Right lobe of liver (tissue), 6 donors: ENCODE data around the gene PROC. TPM values are rescaled to one million over a fixed set of nuclear protein-coding genes. Genes with fewer than 3 reads are reported as not detected.

Experiments
- ATAC-seq, 4 donors: fragments of 200-7000 bp; cut with Tn5 transposase; one replicate each; pipeline ENCODE4 v1.9.1; 2020; ENCODE audit warnings: mild to moderate bottlenecking in 4 of 4, moderate library complexity in 4 of 4
- DNase-seq, 3 donors: peaks; one replicate each; pipeline ENCODE4 v3.0.0-alpha.2; 2020
- H3K27ac ChIP-seq, 3 donors: fragments of 200-600 bp; one replicate each; pipeline ENCODE4 v1.8.0; 2022
- H3K27me3 ChIP-seq, 2 donors: fragments of 200-600 bp; one replicate each; pipeline ENCODE4 v1.8.0; 2022
- H3K36me3 ChIP-seq, 4 donors: fragments of 200-600 bp; sonication (generic) in 1 of 4; one replicate each; pipeline versions ENCODE4 v1.5.1 to v1.8.0; 2017 to 2022; ENCODE audit warnings: control low read depth in 1 of 4
- H3K4me1 ChIP-seq, 4 donors: fragments of 200-600 bp; sonication (generic) in 1 of 4; one replicate each; pipeline versions ENCODE4 v1.5.1 to v1.8.0; 2017 to 2022; ENCODE audit warnings: control low read depth in 1 of 4
- H3K4me3 ChIP-seq, 3 donors: fragments of 200-600 bp; one replicate each; pipeline ENCODE4 v1.8.0; 2022
- H3K9me3 ChIP-seq, 4 donors: fragments of 200-600 bp; sonication (generic) in 1 of 4; one replicate each; pipeline versions ENCODE4 v1.5.1 to v1.8.0; 2017 to 2022; ENCODE audit warnings: control low read depth in 1 of 4
- CTCF ChIP-seq, 4 donors: fragments of 200-600 bp in 3 of 4; fragments of 450-650 bp in 1 of 4; IDR thresholded peaks; one replicate each; pipeline versions ENCODE4 v1.5.1 to v1.8.0; 2016 to 2022; ENCODE audit warnings: antibody characterized with exemption in 4 of 4, mild to moderate bottlenecking in 2 of 4
- POLR2A ChIP-seq: fragments of 450-650 bp; IDR thresholded peaks from one replicate; pipeline ENCODE4 v1.6.1; 2017; ENCODE audit warnings: antibody characterized with exemption, mild to moderate bottlenecking
- whole genome bisulfite sequencing: methylation state at CpG from one replicate; pipeline ENCODE4 v1.1.6; 2018; ENCODE audit warnings: low coverage, low lambda C conversion rate; ENCODE audit not compliant: insufficient coverage; ENCODE audit errors: missing lambda C conversion rate; 5-methylcytosine and 5-hydroxymethylcytosine counted together
- intact Hi-C, 2 donors: fragments of 100-400 bp; cut with DNase I; formaldehyde crosslinking; loops; one replicate each; pipeline versions ENCODE4 v1.11.2 to v1.14.1; 2022
- total RNA-seq, 6 experiments: library from RNA; depleted of rRNA in 2 of 6; stranded (reverse); fragments of >200 nt in 2 of 6; fragmentation: NEBNext Ultra II Directional in 3 of 6; extraction: Animal tissue kit (Norgen Biotek cat#: 25700) in 3 of 6; gene quantifications; one replicate each; pipeline versions ENCODE4 v1.1.0 to v1.2.4, GENCODE V29; 2016 to 2023
- donor health status: DM: no; HTN: yes; CAD: no.
- donor health status: DM: no; HTN: no; CAD: no.
- donor health status: DM: no; HTN: no; CAD: no.
- donor health status: DM: no; HTN: yes; CAD: no.
- donor health status: DM: no; HTN: yes; CAD: no.

PROC gene
- total RNA-seq, 6 experiments from 2014 or later: 224 to 447 (median 319) TPM

GRCh38 chr2:127404466-127405254, 13.6 kb upstream of the PROC start:
- 77% methylated on average over 4 of the region's 7 CpGs for WGBS
- ATAC-seq (no peak), DNase-seq (no peak)
- Histone ChIP-seq H3K9me3 (no peaks in the 10 kb centered on the region), H3K4me1 (peaks cover 0 to 12% (median 0%) of the 10 kb centered on the region in 4 donors), H3K27ac (no peak overlapping the region), H3K27me3 (no peaks in the 10 kb centered on the region), H3K4me3 (no peak overlapping the region), H3K36me3 (no peaks in the 10 kb centered on the region)
- TF ChIP-seq POLR2A (no peak), CTCF (IDR thresholded peaks at IDR 0.05) (no peak)
- intact Hi-C loops: no loop called here

- Histone ChIP-seq H3K4me1 (peaks cover 0 to 13% (median 2%) of the 10 kb centered on the region in 4 donors), H3K9me3 (no peaks in the 10 kb centered on the region), H3K4me3 (no peak overlapping the region), H3K36me3 (no peaks in the 10 kb centered on the region), H3K27ac (no peak overlapping the region), H3K27me3 (no peaks in the 10 kb centered on the region)
- 60% methylated on average over 1 of the region's 3 CpGs for WGBS
- ATAC-seq (no peak), DNase-seq (no peak)
- intact Hi-C loops: no loop called here
- TF ChIP-seq CTCF (IDR thresholded peaks at IDR 0.05): no peak
- TF ChIP-seq POLR2A: no peak
Observed at GRCh38 chr2:127405255-127405610, 13.0 kb upstream of the PROC start.

- H3K4me1 ChIP-seq: peaks cover 0 to 22% (median 8%) of the 10 kb centered on the region in 4 donors
- no peaks in the 10 kb centered on the region for H3K27me3 ChIP-seq
- no peaks in the 10 kb centered on the region for H3K9me3 ChIP-seq
- intact Hi-C loops: no loop called here
- WGBS: 94% methylated on average over 2 of the region's 2 CpGs
- ATAC-seq (no peak), DNase-seq (no peak)
- H3K4me3 ChIP-seq: no peak overlapping the region
- no peak for TF ChIP-seq POLR2A
- TF ChIP-seq CTCF (IDR thresholded peaks at IDR 0.05): no peak
- H3K36me3 ChIP-seq: no peaks in the 10 kb centered on the region
- no peak overlapping the region for H3K27ac ChIP-seq
Observed at GRCh38 chr2:127406454-127406853, 11.8 kb upstream of the PROC start.

- peaks cover 0 to 29% (median 11%) of the 10 kb centered on the region in 4 donors for H3K4me1 ChIP-seq
- no peak for DNase-seq
- intact Hi-C loops: no loop called here
- 90% methylated on average over 2 of the region's 9 CpGs for WGBS
- TF ChIP-seq CTCF (IDR thresholded peaks at IDR 0.05): no peak
- TF ChIP-seq POLR2A: no peak
- H3K36me3 ChIP-seq: no peaks in the 10 kb centered on the region
- H3K27ac ChIP-seq: peak overlapping the region in 1 of 3 donors; percentile 69
- H3K9me3 ChIP-seq: no peaks in the 10 kb centered on the region
- ATAC-seq: no peak
- no peak overlapping the region for H3K4me3 ChIP-seq
- no peaks in the 10 kb centered on the region for H3K27me3 ChIP-seq
Observed at GRCh38 chr2:127407091-127407490, 11.1 kb upstream of the PROC start.
